Right lobe of liver (tissue), 6 donors: ENCODE results near the gene SFRP2. TPM values are rescaled to one million over a fixed set of nuclear protein-coding genes. Genes with fewer than 3 reads are reported as not detected.

Source experiments
- ATAC-seq, 4 donors: fragments of 200-7000 bp; cut with Tn5 transposase; one replicate each; pipeline ENCODE4 v1.9.1; 2020; ENCODE audit warnings: mild to moderate bottlenecking in 4 of 4, moderate library complexity in 4 of 4
- DNase-seq, 3 donors: peaks; one replicate each; pipeline ENCODE4 v3.0.0-alpha.2; 2020
- H3K27ac ChIP-seq, 3 donors: fragments of 200-600 bp; one replicate each; pipeline ENCODE4 v1.8.0; 2022
- H3K27me3 ChIP-seq, 2 donors: fragments of 200-600 bp; one replicate each; pipeline ENCODE4 v1.8.0; 2022
- H3K36me3 ChIP-seq, 4 donors: fragments of 200-600 bp; sonication (generic) in 1 of 4; one replicate each; pipeline versions ENCODE4 v1.5.1 to v1.8.0; 2017 to 2022; ENCODE audit warnings: control low read depth in 1 of 4
- H3K4me1 ChIP-seq, 4 donors: fragments of 200-600 bp; sonication (generic) in 1 of 4; one replicate each; pipeline versions ENCODE4 v1.5.1 to v1.8.0; 2017 to 2022; ENCODE audit warnings: control low read depth in 1 of 4
- H3K4me3 ChIP-seq, 3 donors: fragments of 200-600 bp; one replicate each; pipeline ENCODE4 v1.8.0; 2022
- H3K9me3 ChIP-seq, 4 donors: fragments of 200-600 bp; sonication (generic) in 1 of 4; one replicate each; pipeline versions ENCODE4 v1.5.1 to v1.8.0; 2017 to 2022; ENCODE audit warnings: control low read depth in 1 of 4
- POLR2A ChIP-seq: fragments of 450-650 bp; IDR thresholded peaks from one replicate; pipeline ENCODE4 v1.6.1; 2017; ENCODE audit warnings: antibody characterized with exemption, mild to moderate bottlenecking
- WGBS: methylation state at CpG from one replicate; pipeline ENCODE4 v1.1.6; 2018; ENCODE audit warnings: low coverage, low lambda C conversion rate; ENCODE audit not compliant: insufficient coverage; ENCODE audit errors: missing lambda C conversion rate; 5-methylcytosine and 5-hydroxymethylcytosine counted together
- intact Hi-C, 2 donors: fragments of 100-400 bp; cut with DNase I; formaldehyde crosslinking; loops; one replicate each; pipeline versions ENCODE4 v1.11.2 to v1.14.1; 2022
- total RNA-seq, 6 experiments: library from RNA; depleted of rRNA in 2 of 6; stranded (reverse); fragments of >200 nt in 2 of 6; fragmentation: NEBNext Ultra II Directional in 3 of 6; extraction: Animal tissue kit (Norgen Biotek cat#: 25700) in 3 of 6; gene quantifications; one replicate each; pipeline versions ENCODE4 v1.1.0 to v1.2.4, GENCODE V29; 2016 to 2023
- TF ChIP-seq, protein P1 (sequence below), 4 donors: fragments of 200-600 bp in 3 of 4; fragments of 450-650 bp in 1 of 4; IDR thresholded peaks; one replicate each; pipeline versions ENCODE4 v1.5.1 to v1.8.0; 2016 to 2022; ENCODE audit warnings: antibody characterized with exemption in 4 of 4, mild to moderate bottlenecking in 2 of 4
- donor health status: DM: no; HTN: yes; CAD: no.
- donor health status: DM: no; HTN: no; CAD: no.
- donor health status: DM: no; HTN: no; CAD: no.
- donor health status: DM: no; HTN: yes; CAD: no.
- donor health status: DM: no; HTN: yes; CAD: no.

SFRP2 gene
- total RNA-seq, 6 experiments from 2014 or later: not detected

DNA sequence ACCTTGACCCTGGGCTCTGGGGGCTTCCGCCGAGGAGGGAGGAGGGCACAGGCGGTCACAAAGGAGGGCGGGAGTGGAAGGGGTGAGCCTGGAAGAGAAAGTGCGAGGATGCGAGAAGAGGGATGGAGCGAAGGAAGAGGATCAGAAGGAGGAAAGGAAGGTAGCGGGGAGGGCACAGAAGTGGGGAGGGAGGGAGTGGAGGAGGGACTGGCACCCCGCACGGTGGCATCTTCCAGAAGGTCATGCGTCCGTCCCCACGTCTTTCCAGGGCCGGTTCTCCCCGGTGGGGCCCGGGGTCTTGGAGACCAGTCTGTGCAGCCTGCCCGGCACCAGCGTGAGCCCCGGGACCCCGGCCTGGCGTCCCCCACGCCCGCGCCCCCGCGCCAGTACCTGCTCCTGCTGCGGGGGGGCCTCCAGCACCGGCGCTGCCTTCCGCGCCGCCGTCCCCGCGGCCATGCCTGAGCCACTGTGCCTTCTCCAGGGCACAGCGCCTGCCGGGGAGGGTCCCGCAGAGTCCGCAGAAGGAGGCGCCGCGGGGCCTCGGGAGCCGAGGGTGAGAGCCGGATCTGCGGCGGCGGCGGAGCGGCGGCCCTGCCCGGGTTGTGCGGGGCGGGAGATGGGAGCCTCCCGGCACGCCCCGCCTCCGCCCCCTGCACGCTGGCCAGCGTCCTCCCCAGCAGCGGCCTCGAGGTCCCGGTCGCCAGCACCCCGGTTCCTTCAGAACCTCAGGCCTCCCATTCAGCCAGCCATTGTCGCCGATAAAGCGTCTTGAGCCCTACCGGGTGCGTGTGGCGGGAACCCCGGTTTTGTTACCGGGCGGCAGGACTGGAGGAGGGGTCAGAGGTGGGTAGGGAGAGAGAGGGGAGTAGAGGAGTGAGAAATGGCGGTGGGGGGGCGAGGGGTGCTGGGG, 29.2 kb downstream of the SFRP2 start, which contains the start of gene RNF175:
Gene RNF175, minus strand, starts transcription at position 618 of the 910 bp plus-strand sequence. Its CDS starts 162 bp downstream, at position 456.
- DNase-seq (no peak), ATAC-seq (peak; percentile 32 to 64 (median 60))
- WGBS: 15% methylated on average over 28 of the region's 76 CpGs
- H3K27ac ChIP-seq: no peak within 1 kb of the TSS
- TF ChIP-seq, protein P1, sequence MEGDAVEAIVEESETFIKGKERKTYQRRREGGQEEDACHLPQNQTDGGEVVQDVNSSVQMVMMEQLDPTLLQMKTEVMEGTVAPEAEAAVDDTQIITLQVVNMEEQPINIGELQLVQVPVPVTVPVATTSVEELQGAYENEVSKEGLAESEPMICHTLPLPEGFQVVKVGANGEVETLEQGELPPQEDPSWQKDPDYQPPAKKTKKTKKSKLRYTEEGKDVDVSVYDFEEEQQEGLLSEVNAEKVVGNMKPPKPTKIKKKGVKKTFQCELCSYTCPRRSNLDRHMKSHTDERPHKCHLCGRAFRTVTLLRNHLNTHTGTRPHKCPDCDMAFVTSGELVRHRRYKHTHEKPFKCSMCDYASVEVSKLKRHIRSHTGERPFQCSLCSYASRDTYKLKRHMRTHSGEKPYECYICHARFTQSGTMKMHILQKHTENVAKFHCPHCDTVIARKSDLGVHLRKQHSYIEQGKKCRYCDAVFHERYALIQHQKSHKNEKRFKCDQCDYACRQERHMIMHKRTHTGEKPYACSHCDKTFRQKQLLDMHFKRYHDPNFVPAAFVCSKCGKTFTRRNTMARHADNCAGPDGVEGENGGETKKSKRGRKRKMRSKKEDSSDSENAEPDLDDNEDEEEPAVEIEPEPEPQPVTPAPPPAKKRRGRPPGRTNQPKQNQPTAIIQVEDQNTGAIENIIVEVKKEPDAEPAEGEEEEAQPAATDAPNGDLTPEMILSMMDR (IDR thresholded peaks at IDR 0.05): no peak
- no peak for TF ChIP-seq POLR2A
- H3K4me3 ChIP-seq: peak within 1 kb of the TSS; percentile 16 to 54 (median 16)
- H3K36me3 ChIP-seq: no peaks in the 10 kb centered on the region
- H3K4me1 ChIP-seq: peaks cover 0 to 3% (median 0%) of the 10 kb centered on the region in 4 donors
- H3K27me3 ChIP-seq: peaks cover 0 to 8% of the 10 kb centered on the region in 2 donors
- intact Hi-C loops: loop anchor here in 1 of 2 donors (10.0 kb wide), 1 partner anchor 125 kb away; no protein-coding TSS in a partner anchor
- H3K9me3 ChIP-seq: no peaks in the 10 kb centered on the region

DNA sequence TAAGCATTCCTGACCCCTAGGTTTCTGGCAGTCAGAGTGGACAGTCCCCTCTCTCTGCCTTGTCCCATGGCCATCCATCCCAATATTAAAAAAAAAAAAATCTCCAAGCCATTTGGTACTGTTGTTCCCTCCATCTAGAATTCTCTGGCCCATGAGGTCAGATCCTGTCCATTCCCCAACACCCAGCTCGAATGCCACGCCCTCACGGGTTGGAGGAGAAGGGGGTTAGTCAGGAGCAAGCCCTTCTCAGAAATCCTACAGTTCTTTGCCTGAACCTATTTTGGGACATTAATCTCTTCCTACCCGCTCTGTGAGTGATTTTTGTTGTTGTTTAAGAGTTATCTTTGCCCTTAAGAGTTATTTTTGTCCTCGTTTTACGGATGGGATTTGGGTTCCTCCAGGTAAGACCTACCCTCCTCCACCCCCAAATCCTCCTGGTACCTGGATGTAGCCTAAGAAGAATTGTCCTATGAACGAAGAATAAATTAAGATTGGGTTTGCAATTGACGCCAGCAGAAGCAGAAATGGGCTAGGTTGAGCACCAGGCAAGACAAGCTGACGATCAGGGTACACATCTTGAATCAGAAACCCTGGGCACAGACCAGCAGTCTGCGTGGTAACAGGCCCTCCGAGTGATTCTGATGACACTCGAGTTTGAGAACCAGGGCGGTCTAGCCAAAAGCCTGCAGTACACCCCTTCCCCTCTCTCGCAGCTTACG, 30.0 kb downstream of the SFRP2 start:
- intact Hi-C loops: loop anchor here in 1 of 2 donors (10.0 kb wide), 1 partner anchor 124 kb away; no protein-coding TSS in a partner anchor
- DNase-seq (no peak), ATAC-seq (no peak)
- peaks cover 0 to 3% (median 0%) of the 10 kb centered on the region in 4 donors for H3K4me1 ChIP-seq
- H3K4me3 ChIP-seq: no peak overlapping the region
- no peaks in the 10 kb centered on the region for H3K36me3 ChIP-seq
- TF ChIP-seq POLR2A: no peak
- TF ChIP-seq, protein P1 (IDR thresholded peaks at IDR 0.05): no peak
- 28% methylated on average over 15 of the region's 15 CpGs for WGBS
- no peaks in the 10 kb centered on the region for H3K9me3 ChIP-seq
- H3K27me3 ChIP-seq: peaks cover 0 to 8% of the 10 kb centered on the region in 2 donors
- H3K27ac ChIP-seq: no peak overlapping the region

DNA sequence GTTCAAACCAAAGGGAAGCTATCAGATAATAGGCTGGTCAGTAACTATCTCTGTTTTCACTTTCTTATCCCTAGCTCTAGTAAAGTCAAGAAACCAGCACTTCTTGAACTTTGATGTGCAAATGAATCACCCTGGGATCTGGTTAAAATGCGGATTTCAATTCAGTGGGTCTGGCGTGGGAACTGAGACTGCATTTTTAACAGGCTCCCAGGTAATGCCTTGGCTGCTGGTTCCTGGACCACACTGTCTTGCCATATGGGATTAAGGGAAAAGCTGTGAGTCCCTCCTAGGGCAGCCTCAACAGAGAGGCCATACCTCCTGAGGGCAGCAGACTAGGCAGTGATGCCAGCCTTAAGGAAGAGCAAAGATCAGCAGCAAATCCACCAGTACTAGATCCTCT, 30.7 kb downstream of the SFRP2 start:
- DNase-seq: no peak
- Histone ChIP-seq H3K36me3 (no peaks in the 10 kb centered on the region), H3K9me3 (no peaks in the 10 kb centered on the region), H3K4me3 (no peak overlapping the region), H3K4me1 (peaks cover 0 to 3% (median 0%) of the 10 kb centered on the region in 4 donors), H3K27ac (no peak overlapping the region), H3K27me3 (peaks cover 0 to 8% of the 10 kb centered on the region in 2 donors)
- WGBS: 93% methylated on average over 2 of the region's 2 CpGs
- ATAC-seq: no peak
- TF ChIP-seq, protein P1 (IDR thresholded peaks at IDR 0.05): no peak
- TF ChIP-seq POLR2A: no peak
- intact Hi-C loops: loop anchor here in 1 of 2 donors (10.0 kb wide), 1 partner anchor 123 kb away; no protein-coding TSS in a partner anchor

DNA sequence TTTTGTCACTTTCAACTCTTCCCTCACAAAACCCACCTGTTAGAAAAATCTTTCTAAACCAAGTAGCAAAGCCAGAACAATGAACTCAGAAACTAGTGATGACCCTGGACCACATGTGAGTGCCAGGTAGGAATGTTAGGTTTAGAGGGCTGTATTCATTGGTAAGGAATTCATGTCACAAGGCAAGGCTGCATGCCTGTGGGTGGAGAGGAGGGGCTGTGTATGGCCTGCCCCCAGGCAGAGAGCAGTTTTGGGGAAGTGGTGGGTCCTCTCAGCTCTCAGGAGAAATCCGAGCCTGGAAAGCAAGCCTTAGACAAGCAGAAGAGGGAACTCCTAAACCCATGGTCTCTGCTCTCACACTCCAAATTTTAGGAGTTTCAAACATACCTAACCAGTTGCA, 31.5 kb downstream of the SFRP2 start:
- Histone ChIP-seq H3K27me3 (peaks cover 0 to 8% of the 10 kb centered on the region in 2 donors), H3K4me3 (no peak overlapping the region), H3K27ac (no peak overlapping the region), H3K36me3 (no peaks in the 10 kb centered on the region), H3K4me1 (peaks cover 0 to 3% (median 0%) of the 10 kb centered on the region in 4 donors), H3K9me3 (no peaks in the 10 kb centered on the region)
- ATAC-seq: peak in 2 of 4 donors; percentile 41 to 44
- no peak for DNase-seq
- intact Hi-C loops: loop anchor here in 1 of 2 donors (10.0 kb wide), 1 partner anchor 123 kb away; no protein-coding TSS in a partner anchor
- TF ChIP-seq, protein P1 (IDR thresholded peaks at IDR 0.05): no peak
- no peak for TF ChIP-seq POLR2A
- 29% methylated on average over 1 of the region's 1 CpG for WGBS
